Activated CD4-positive, CD25-positive, alpha-beta regulatory T cell treated with anti-CD3 and anti-CD28 coated beads, Interleukin-2, amount 50 U/mL, for 16 hours (primary cell): ENCODE data around the gene SLC1A1.

Experiments used
- DNase-seq: peaks from one replicate; pipeline ENCODE4 v3.0.0-alpha.2; 2020; ENCODE audit warnings: low read depth, low spot score

The SLC1A1 gene

GRCh38 chr9:4617752-4618151, 127.5 kb downstream of the SLC1A1 start:
- no peak for DNase-seq

- DNase-seq, result no peak
These were observed 128.4 kb downstream of the SLC1A1 start for GRCh38 chr9:4618700-4619099.

- DNase-seq, result no peak
These were observed 129.9 kb downstream of the SLC1A1 start for GRCh38 chr9:4620057-4620765.

- DNase-seq, result no peak
These were observed 130.8 kb downstream of the SLC1A1 start for GRCh38 chr9:4620881-4621555.

GRCh38 chr9:4622016-4622415, 131.7 kb downstream of the SLC1A1 start:
- DNase-seq, result no peak

- no peak for DNase-seq
These were observed 140.6 kb downstream of the SLC1A1 start for GRCh38 chr9:4630836-4631235.
